ENCODE data around the gene PLPP7.
"Not testable (repeated sequence)": the region's sequence is repeated elsewhere in the genome, so short reads cannot be mapped to it uniquely, and the experiment has no call there.

DNA sequence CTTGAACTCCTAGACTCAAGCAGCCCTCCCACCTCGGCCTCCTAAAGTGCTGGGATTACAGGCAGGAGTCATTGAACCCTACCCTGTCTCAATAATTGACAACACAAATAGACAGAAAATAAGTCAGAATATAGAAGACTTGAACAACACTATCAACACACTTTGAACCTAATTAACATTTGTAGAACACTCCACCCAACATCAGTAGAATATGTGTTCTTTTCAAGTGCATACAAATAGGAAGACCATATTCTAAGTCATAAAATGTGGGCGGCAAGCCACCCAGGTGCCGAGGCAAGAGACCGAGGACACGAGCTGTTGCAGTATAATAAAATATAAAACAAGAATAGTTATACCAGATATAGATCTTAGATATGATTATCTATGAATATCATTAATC, 45.2 kb upstream of the PLPP7 start:
- not testable (repeated sequence) for TF ChIP-seq EZH2 (IDR thresholded peaks at IDR 0.05; ENCODE audit: borderline replicate concordance, insufficient read depth, low read length, poor library complexity, severe bottlenecking); SMC3 (conservative IDR thresholded peaks at IDR 0.05; ENCODE audit: poor library complexity); EP300 (conservative IDR thresholded peaks at IDR 0.05; ENCODE audit: poor library complexity, severe bottlenecking); RAD21 (conservative IDR thresholded peaks at IDR 0.05); TAF1 (IDR thresholded peaks at IDR 0.05; ENCODE audit: low read depth); POLR2AphosphoS5 (IDR thresholded peaks at IDR 0.05); MXI1 (conservative IDR thresholded peaks at IDR 0.05; ENCODE audit: poor library complexity, severe bottlenecking)
- TF ChIP-seq, protein P1, sequence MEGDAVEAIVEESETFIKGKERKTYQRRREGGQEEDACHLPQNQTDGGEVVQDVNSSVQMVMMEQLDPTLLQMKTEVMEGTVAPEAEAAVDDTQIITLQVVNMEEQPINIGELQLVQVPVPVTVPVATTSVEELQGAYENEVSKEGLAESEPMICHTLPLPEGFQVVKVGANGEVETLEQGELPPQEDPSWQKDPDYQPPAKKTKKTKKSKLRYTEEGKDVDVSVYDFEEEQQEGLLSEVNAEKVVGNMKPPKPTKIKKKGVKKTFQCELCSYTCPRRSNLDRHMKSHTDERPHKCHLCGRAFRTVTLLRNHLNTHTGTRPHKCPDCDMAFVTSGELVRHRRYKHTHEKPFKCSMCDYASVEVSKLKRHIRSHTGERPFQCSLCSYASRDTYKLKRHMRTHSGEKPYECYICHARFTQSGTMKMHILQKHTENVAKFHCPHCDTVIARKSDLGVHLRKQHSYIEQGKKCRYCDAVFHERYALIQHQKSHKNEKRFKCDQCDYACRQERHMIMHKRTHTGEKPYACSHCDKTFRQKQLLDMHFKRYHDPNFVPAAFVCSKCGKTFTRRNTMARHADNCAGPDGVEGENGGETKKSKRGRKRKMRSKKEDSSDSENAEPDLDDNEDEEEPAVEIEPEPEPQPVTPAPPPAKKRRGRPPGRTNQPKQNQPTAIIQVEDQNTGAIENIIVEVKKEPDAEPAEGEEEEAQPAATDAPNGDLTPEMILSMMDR (IDR thresholded peaks at IDR 0.05; ENCODE audit: poor library complexity, severe bottlenecking): not testable (repeated sequence)
- TF ChIP-seq, protein P2, sequence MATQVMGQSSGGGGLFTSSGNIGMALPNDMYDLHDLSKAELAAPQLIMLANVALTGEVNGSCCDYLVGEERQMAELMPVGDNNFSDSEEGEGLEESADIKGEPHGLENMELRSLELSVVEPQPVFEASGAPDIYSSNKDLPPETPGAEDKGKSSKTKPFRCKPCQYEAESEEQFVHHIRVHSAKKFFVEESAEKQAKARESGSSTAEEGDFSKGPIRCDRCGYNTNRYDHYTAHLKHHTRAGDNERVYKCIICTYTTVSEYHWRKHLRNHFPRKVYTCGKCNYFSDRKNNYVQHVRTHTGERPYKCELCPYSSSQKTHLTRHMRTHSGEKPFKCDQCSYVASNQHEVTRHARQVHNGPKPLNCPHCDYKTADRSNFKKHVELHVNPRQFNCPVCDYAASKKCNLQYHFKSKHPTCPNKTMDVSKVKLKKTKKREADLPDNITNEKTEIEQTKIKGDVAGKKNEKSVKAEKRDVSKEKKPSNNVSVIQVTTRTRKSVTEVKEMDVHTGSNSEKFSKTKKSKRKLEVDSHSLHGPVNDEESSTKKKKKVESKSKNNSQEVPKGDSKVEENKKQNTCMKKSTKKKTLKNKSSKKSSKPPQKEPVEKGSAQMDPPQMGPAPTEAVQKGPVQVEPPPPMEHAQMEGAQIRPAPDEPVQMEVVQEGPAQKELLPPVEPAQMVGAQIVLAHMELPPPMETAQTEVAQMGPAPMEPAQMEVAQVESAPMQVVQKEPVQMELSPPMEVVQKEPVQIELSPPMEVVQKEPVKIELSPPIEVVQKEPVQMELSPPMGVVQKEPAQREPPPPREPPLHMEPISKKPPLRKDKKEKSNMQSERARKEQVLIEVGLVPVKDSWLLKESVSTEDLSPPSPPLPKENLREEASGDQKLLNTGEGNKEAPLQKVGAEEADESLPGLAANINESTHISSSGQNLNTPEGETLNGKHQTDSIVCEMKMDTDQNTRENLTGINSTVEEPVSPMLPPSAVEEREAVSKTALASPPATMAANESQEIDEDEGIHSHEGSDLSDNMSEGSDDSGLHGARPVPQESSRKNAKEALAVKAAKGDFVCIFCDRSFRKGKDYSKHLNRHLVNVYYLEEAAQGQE (IDR thresholded peaks at IDR 0.05; ENCODE audit: borderline replicate concordance): not testable (repeated sequence)
